Central memory CD8-positive, alpha-beta T cell (primary cell): ENCODE results near the gene PRKCA.

Experiments used
- ATAC-seq: fragments of 150-1000 bp; cut with Tn5 transposase; replicated peaks from 2 replicates; pipeline ENCODE4 v1.10.0; 2022; ENCODE audit warnings: mild to moderate bottlenecking, moderate FRiP score, moderate number of reproducible peaks; ENCODE audit not compliant: poor library complexity, severe bottlenecking; ENCODE audit errors: extremely low read depth
- DNase-seq, 2 donors: peaks; one replicate each; pipeline ENCODE4 v3.0.0; 2021; ENCODE audit warnings: low spot score in 2 of 2
- H3K27ac Mint-ChIP-seq: one replicate; pipeline ENCODE4 v1.8.0; 2022; ENCODE audit warnings: low read depth, mild to moderate bottlenecking, moderate library complexity, mixed read lengths
- H3K27me3 Mint-ChIP-seq: one replicate; pipeline ENCODE4 v1.8.0; 2022; ENCODE audit warnings: mixed read lengths
- H3K36me3 Mint-ChIP-seq: one replicate; pipeline ENCODE4 v1.8.0; 2022; ENCODE audit warnings: mild to moderate bottlenecking, moderate library complexity, mixed read lengths; ENCODE audit not compliant: insufficient read depth
- H3K4me1 Mint-ChIP-seq: one replicate; pipeline ENCODE4 v1.8.0; 2022; ENCODE audit warnings: mixed read lengths
- H3K4me3 Mint-ChIP-seq: one replicate; pipeline ENCODE4 v1.8.0; 2022; ENCODE audit warnings: mild to moderate bottlenecking, moderate library complexity, mixed read lengths
- H3K9me3 Mint-ChIP-seq: one replicate; pipeline ENCODE4 v1.8.0; 2022; ENCODE audit warnings: mixed read lengths

PRKCA gene

DNA sequence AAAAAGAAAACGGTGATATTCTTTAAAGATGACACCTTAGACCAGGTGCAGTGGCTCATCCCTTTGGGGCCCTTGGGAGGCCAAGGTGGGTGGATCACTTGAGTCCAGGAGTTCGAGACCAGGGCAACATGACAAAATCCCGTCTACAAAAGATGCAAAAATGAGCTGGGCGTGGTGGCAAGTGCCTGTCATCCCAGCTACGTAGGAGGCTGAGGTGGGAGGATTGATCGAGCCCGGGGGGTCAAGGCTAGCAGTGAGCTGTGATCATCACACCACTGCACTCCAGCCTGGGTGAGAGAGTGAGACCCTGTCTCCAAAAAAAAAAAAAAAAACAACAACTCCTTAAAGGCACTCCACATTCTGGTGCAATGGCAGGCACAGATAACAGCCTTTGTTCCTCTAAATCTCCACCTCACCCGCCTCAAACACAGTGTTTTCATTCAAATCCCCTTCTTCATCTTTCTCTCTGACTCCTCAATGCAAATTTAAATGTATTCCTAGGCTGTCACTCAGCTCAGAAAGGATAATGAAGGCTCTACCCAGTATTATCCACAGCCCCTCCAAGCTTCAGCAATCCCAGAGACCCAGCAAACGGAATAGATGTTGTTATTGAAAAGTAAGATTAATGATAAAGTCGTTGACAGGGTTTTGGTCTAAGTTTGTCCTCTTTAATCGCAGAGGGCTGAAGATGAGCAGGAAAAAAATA, 476.3 kb downstream of the PRKCA start:
- Mint-ChIP-seq H3K9me3 (no peaks in the 10 kb centered on the region), H3K4me1 (no peaks in the 10 kb centered on the region), H3K27me3 (no peaks in the 10 kb centered on the region), H3K4me3 (no peak overlapping the region), H3K27ac (no peak overlapping the region), H3K36me3 (peaks cover 6% of the 10 kb centered on the region)
- DNase-seq (no peak), ATAC-seq (no peak)

DNA sequence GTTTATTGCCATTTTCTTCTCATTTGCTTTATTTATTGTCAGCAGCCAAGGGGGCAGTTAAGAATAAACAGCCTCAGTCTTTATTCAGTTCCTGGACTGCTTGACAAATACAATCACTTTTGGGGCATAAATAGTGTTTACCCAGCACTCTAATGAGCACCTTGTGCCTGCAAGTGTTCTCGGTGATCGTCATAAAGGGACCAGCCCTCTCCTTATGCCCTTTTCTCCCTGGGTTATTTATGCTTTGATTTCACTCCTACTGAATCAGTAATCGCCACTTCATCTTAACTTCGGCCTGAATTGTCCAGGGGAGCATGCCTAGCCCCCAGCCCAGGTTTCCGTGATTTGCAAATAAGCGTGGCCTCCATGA, 476.8 kb downstream of the PRKCA start:
- DNase-seq (no peak), ATAC-seq (no peak)
- Mint-ChIP-seq H3K27ac (no peak overlapping the region), H3K36me3 (peaks cover 4% of the 10 kb centered on the region), H3K9me3 (no peaks in the 10 kb centered on the region), H3K4me1 (no peaks in the 10 kb centered on the region), H3K27me3 (no peaks in the 10 kb centered on the region), H3K4me3 (no peak overlapping the region)

DNA sequence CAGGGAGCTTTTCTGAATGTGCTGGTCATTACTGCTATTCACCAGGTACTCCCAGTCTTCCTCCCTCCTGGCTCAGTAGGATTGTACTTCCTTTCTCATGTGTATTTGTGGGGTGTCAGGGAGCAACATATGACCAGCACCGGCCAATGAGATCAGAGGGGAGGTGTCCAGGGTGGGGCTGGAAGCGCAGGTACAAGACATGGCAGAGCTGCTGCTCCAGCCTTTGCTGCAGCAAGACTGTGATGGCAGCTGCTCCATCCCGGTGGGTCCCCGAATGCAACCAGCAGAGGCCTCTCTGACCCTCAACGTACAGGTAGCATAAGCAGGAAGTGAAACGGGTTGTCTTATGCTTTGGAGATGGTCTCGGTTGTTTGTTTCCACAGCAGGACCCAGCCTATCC, 478.7 kb downstream of the PRKCA start:
- Mint-ChIP-seq H3K27ac (no peak overlapping the region), H3K9me3 (no peaks in the 10 kb centered on the region), H3K36me3 (peaks cover 4% of the 10 kb centered on the region), H3K27me3 (no peaks in the 10 kb centered on the region), H3K4me3 (no peak overlapping the region), H3K4me1 (no peaks in the 10 kb centered on the region)
- ATAC-seq (no peak), DNase-seq (no peak)

DNA sequence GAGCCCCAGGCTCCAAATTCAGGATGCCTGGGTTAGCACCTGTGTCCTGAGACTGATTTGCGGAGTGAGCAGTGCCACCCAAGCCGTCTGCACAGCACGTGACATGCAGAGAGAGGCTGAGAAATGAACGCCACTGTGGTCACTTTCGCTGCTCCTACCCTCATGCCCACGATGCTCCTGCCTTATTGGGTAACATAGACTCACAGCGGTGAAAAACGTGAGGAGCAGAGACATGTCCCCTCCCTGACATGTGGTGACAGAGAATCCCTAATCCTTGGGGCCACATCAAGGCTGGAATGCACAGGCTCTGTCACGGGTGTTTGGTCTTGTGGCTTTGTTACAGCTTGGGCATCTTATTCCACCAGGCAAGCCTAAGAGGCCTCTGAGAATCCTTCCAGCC, 480.4 kb downstream of the PRKCA start:
- Mint-ChIP-seq H3K36me3 (peaks cover 7% of the 10 kb centered on the region), H3K27me3 (no peaks in the 10 kb centered on the region), H3K27ac (no peak overlapping the region), H3K9me3 (no peaks in the 10 kb centered on the region), H3K4me3 (no peak overlapping the region), H3K4me1 (no peaks in the 10 kb centered on the region)
- no peak for ATAC-seq
- DNase-seq = no peak

DNA sequence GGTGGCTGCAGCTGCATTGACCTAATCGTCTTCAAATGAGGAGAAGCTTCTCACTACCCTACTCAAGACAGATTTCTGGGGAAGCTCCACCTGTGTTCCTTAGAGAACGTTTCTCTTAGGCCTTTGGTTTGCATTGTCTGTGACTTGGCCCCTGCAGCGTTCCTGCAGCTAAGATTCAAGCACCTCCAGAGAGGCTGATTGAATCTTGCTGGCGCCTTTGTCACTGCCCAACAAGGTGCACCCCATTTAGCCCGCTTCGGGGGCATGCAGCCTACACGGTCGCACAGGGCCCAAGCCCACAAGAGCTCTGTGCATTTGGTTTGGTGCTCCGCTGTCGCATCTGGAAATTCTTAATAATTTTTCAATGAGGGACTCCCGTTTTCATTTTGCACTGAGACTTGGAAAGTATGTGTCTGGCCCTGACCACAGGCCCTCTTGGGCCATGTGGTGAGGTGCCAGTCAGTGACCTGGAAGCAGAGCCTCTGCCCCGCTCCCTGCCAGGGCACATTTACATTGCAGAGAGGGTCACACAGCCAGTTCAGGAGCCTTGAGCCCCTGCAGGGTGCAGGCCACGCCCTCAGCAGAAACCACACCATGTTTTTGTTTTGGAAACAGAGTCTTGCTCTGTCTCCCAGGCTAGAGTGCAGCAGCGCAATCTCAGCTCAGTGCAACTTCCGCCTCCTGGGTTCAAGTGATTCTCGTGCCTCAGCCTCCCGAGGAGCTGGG, 481.4 kb downstream of the PRKCA start:
- Mint-ChIP-seq H3K36me3 (peaks cover 7% of the 10 kb centered on the region), H3K27me3 (no peaks in the 10 kb centered on the region), H3K4me1 (no peaks in the 10 kb centered on the region), H3K27ac (no peak overlapping the region), H3K9me3 (no peaks in the 10 kb centered on the region), H3K4me3 (no peak overlapping the region)
- DNase-seq = no peak
- no peak for ATAC-seq

DNA sequence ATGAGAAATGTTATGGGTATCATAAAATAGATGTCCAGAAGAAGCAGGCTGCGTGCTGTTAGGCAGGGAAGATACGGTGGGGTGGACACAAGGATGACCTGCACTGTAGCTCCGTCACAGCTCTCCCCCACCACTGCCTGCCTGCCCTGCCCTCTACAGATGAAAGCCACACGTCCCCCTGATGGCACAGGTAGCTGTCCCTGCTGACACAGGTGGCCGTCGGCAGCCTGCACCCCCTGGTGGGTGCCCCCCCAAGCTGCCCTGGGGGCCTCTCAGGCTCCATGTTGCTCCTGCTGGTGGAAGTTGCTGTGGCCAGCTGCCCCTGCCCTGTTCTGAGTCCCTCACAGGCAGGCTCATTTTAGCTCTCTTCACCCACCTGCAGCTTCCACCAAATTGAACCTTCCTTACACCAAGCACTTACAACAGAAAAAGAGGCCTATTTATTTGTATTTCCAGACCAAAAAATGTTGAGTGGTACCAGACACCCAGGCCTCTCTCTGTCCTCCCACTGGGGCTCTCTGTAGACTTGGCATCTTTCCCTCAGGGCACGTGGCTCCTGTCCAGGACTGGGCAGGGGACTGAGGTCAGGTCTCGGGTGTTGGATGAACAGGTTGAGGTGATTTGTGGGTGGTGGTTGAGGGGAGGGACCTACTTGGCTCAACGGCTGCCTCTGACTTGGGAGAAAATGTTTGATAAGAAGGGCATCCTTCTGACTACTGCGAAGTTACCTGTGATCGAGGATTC, 482.4 kb downstream of the PRKCA start:
- ATAC-seq = no peak
- Mint-ChIP-seq H3K27me3 (no peaks in the 10 kb centered on the region), H3K4me3 (no peak overlapping the region), H3K36me3 (peaks cover 7% of the 10 kb centered on the region), H3K9me3 (no peaks in the 10 kb centered on the region), H3K27ac (no peak overlapping the region), H3K4me1 (no peaks in the 10 kb centered on the region)
- no peak for DNase-seq

DNA sequence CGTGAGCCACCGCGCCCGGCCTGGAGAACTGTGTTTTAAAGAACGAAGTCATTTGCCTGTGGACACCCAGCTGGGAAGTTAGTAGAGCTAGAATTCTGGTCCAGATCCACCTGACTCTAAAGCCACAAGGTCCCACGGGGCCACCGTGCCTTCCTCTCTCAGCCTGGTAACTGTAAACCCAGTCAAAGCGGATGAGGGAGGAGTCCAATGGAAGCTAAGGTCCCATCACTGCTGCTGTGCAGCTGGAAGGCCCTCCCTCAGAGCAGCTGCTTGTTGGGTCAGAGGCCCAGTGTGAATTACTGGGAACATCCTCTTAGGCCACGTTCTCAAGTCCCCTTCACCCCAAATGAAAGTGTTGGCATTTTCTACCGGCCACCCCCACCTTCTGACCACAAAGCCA, 483.7 kb downstream of the PRKCA start:
- Mint-ChIP-seq H3K9me3 (no peaks in the 10 kb centered on the region), H3K4me3 (no peak overlapping the region), H3K27me3 (peaks cover 5% of the 10 kb centered on the region), H3K4me1 (no peaks in the 10 kb centered on the region), H3K27ac (no peak overlapping the region), H3K36me3 (peaks cover 7% of the 10 kb centered on the region)
- DNase-seq (no peak), ATAC-seq (no peak)

DNA sequence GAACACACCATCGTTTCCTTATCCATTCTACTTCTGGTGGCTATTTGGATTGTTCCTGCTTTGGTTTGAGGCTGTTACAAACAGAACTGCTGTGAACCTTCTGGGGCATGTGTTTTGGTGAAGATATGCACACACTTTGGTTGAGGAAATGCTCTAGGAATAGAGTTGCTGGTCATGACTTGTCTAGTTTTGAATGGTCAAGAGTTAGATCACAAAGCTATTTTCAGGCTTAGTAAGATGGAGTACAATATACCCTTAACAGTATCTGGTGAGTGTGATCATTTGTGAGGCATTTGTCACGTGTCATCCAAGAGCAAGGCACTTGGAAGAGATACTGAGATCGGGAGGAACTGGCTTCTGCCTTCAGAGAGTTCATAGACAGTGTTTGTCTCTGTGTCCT, 485.5 kb downstream of the PRKCA start:
- H3K4me1 Mint-ChIP-seq = no peaks in the 10 kb centered on the region
- no peaks in the 10 kb centered on the region for H3K9me3 Mint-ChIP-seq
- DNase-seq (no peak), ATAC-seq (no peak)
- H3K27me3 Mint-ChIP-seq = peaks cover 7% of the 10 kb centered on the region
- peaks cover 8% of the 10 kb centered on the region for H3K36me3 Mint-ChIP-seq
- H3K4me3 Mint-ChIP-seq = no peak overlapping the region
- H3K27ac Mint-ChIP-seq = no peak overlapping the region

DNA sequence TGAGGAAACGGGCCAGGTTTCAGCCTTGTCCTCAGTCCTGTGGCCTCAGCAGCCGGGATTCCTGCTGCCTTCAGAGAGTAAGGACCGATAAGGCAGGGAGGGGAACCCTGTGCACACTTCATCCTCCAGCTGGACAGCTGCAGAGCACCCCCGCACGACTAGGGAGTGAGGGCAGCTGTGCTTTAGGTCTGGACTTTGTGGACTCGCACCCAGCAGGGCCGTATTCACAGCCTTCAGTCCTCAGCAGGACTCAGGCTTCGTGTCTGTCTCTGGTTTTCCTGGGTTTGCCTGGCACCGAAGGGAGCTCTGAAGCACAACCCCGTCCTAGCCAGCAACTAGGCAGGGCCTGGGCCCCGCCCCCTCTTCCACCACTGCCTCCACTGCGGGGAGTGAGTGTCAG, 486.7 kb downstream of the PRKCA start:
- H3K9me3 Mint-ChIP-seq = no peaks in the 10 kb centered on the region
- peaks cover 8% of the 10 kb centered on the region for H3K36me3 Mint-ChIP-seq
- DNase-seq (no peak), ATAC-seq (no peak)
- H3K27ac Mint-ChIP-seq = no peak overlapping the region
- peaks cover 7% of the 10 kb centered on the region for H3K27me3 Mint-ChIP-seq
- H3K4me1 Mint-ChIP-seq = no peaks in the 10 kb centered on the region
- H3K4me3 Mint-ChIP-seq = no peak overlapping the region

DNA sequence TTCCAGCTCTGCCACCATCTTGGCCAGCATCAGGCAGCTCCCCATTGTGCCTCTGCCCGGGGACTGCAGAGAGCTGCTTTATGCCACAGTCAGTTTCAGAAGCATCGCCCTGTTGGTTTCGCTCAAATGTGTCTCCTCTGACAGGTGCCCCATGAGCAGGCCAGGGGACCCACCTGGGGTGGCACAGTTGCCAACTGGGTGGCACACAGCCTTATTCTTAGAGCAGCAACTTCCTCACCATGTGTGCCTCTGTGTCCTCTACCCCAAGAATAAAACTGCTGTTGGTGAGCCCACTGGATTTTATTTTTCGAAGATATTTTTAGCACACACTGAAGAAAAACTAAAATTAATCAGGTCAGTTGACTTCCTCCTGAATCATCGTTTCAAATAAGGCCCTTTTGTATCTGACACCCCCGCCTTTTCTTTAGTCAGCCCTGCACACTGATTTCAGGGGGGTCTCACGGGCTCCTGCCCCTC, 487.6 kb downstream of the PRKCA start:
- no peak for ATAC-seq
- H3K27me3 Mint-ChIP-seq = peaks cover 7% of the 10 kb centered on the region

DNA sequence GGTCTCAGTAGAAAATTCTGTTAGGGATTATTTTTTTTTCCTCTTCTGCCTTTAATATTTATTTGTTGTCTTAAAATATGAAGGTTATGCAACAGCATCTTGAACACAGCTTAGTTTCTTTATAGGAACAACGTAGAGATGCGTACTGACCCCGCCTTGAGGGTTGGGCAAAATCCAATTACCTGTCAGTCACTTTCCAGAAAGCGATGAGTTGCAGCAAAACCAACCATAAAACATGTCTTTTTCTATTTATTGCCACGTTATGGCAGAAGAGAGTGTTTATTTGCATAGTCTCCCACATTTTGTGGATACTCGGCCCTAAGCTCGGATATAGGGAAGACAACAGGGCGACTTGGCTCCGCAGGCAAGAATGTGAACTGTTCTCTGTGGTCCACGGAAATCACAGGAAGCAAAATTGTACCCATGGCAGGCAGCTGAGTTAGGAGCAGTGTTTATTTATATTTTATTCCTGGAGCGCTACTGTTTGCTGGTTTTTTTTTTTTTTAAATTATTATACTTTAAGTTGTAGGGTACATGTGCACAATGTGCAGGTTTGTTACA, 488.2 kb downstream of the PRKCA start:
- peaks cover 7% of the 10 kb centered on the region for H3K36me3 Mint-ChIP-seq

More for the DNA sequence above, 487.6 kb downstream of the PRKCA start:
- no peak for DNase-seq
- Mint-ChIP-seq H3K4me3 (no peak overlapping the region), H3K4me1 (no peaks in the 10 kb centered on the region), H3K27ac (no peak overlapping the region), H3K9me3 (no peaks in the 10 kb centered on the region), H3K36me3 (peaks cover 7% of the 10 kb centered on the region)

DNA sequence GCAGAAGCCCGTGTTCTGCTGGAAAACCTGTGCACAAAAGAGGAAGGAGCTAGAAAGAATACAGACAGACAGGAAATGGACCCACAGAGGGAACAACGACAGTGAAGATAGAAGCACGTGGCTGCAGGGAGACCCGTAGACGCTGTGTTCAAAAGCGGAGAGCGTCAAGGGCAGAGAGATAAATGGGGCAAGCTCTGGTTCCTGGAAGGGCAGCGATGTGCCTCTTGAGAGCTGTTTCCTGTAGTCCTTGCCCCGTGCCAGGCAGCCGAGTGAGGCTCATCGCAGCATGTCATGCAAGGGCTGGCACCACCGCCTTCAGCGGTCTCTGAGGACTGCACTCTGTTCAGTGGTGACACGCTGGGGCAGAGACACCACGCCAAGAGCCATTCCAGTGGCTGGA, 488.9 kb downstream of the PRKCA start:
- ATAC-seq (no peak), DNase-seq (no peak)
- Mint-ChIP-seq H3K27me3 (peaks cover 7% of the 10 kb centered on the region), H3K36me3 (peaks cover 9% of the 10 kb centered on the region), H3K4me1 (no peaks in the 10 kb centered on the region), H3K27ac (no peak overlapping the region), H3K4me3 (no peak overlapping the region), H3K9me3 (no peaks in the 10 kb centered on the region)

More for the DNA sequence above, 488.2 kb downstream of the PRKCA start:
- H3K27me3 Mint-ChIP-seq = peaks cover 7% of the 10 kb centered on the region
- H3K9me3 Mint-ChIP-seq = no peaks in the 10 kb centered on the region
- no peak overlapping the region for H3K4me3 Mint-ChIP-seq
- ATAC-seq (no peak), DNase-seq (no peak)
- H3K4me1 Mint-ChIP-seq = no peaks in the 10 kb centered on the region
- no peak overlapping the region for H3K27ac Mint-ChIP-seq
